Neural cell (in vitro differentiated cells): ENCODE data around the gene MIGA1.
"Not testable (repeated sequence)": the region's sequence is repeated elsewhere in the genome, so short reads cannot be mapped to it uniquely, and the experiment has no call there.

Experiments
- CTCF ChIP-seq: fragments of 450-650 bp; IDR thresholded peaks from 2 replicates; pipeline ENCODE4 v1.5.1; 2014; ENCODE audit warnings: antibody characterized with exemption, mild to moderate bottlenecking, moderate library complexity; ENCODE audit not compliant: poor library complexity, severe bottlenecking
- EP300 ChIP-seq: fragments of 450-650 bp; conservative IDR thresholded peaks from 2 replicates; pipeline ENCODE4 v1.6.1; 2014; ENCODE audit warnings: antibody characterized with exemption, mild to moderate bottlenecking, moderate library complexity; ENCODE audit not compliant: poor library complexity, severe bottlenecking
- EZH2 ChIP-seq: fragments of 200-600, 300-800 bp; shearing (Covaris generic), sonication (generic); IDR thresholded peaks from 2 replicates; pipeline ENCODE4 v1.6.1; 2014; ENCODE audit warnings: antibody characterized with exemption, low read length, borderline replicate concordance, mild to moderate bottlenecking; ENCODE audit not compliant: insufficient read depth, poor library complexity, severe bottlenecking
- RAD21 ChIP-seq: fragments of 450-650 bp; conservative IDR thresholded peaks from 2 replicates; pipeline ENCODE4 v1.6.1; 2014; ENCODE audit warnings: antibody characterized with exemption, mild to moderate bottlenecking, moderate library complexity
- SMC3 ChIP-seq: fragments of 450-650 bp; conservative IDR thresholded peaks from 2 replicates; pipeline ENCODE4 v1.6.1; 2014; ENCODE audit warnings: antibody characterized with exemption, mild to moderate bottlenecking, moderate library complexity; ENCODE audit not compliant: poor library complexity

GRCh38 chr1:77809787-77810462 lies 30.5 kb downstream of the MIGA1 start:
- not testable (repeated sequence) for TF ChIP-seq RAD21, CTCF, EP300, EZH2, SMC3
